Measurements from ENCODE around the gene GRAP2. TPM values are rescaled to one million over a fixed set of nuclear protein-coding genes. Genes with fewer than 3 reads are reported as not detected.

The GRAP2 gene
- total and polyA plus RNA-seq, 9 of the 15 experiments (the other 6 are each of a cell fraction or from before 2014, with no cell fraction given): 4.8 to 88.7 (median 60.4) TPM

- WGBS (ENCODE audit: insufficient coverage, low coverage, missing lambda C conversion rate): 28% methylated on average over 4 of the region's 4 CpGs
- Histone ChIP-seq H3K9me3 (replicated peaks; ENCODE audit: control insufficient read depth, insufficient read depth, low read depth, low read length) (no peaks in the 10 kb centered on the region), H3K27me3 (ENCODE audit: control insufficient read depth in 2 of 2, insufficient read depth in 2 of 2, low read length in 2 of 2) (no peaks in the 10 kb centered on the region), H2AFZ (ENCODE audit: low read depth, low read length) (0 out of 2 replicates have a peak overlapping the region, but pooled peaks have one; percentile 78), H4K20me1 (replicated peaks; ENCODE audit: control insufficient read depth, insufficient read depth, low read length) (no peaks in the 10 kb centered on the region), H3K79me2 (ENCODE audit: control insufficient read depth, insufficient read depth, low read length) (peaks cover 86% of the 10 kb centered on the region; the same call in 2 of the 3 replicates), H3K27ac (ENCODE audit: extremely low read depth, low read depth, low read length) (peak overlapping the region; percentile 73; the same call in 1 of the 3 replicates), H3K4me3 (no peak overlapping the region), H3K36me3 (ENCODE audit: control insufficient read depth, insufficient read depth, low read length) (no peaks in the 10 kb centered on the region), H3K9ac (ENCODE audit: insufficient read depth in 1 of 2, low read depth in 2 of 2, low read length in 2 of 2) (no peak overlapping the region), H3K4me1 (replicated peaks in 1 of 2; ENCODE audit: control insufficient read depth in 2 of 2, insufficient read depth in 2 of 2, low read length in 2 of 2) (peaks cover 0 to 19% of the 10 kb centered on the region in 2 experiments; a peak in 3 of 5 replicates), H3K4me2 (ENCODE audit: insufficient read depth, low read length) (peak overlapping the region; percentile 48; the same call in 1 of the 2 replicates), H3K9me1 (ENCODE audit: control insufficient read depth, insufficient read depth, low read length) (no peaks in the 10 kb centered on the region)
- intact Hi-C loops (cut with micrococcal nuclease) (no loop called here), in situ Hi-C loops (cut with MboI) (no loop called here)
- TF ChIP-seq RFX1 (IDR thresholded peaks at IDR 0.05): no peak
- no peak for TF ChIP-seq PPARD (CRISPR knock-in tag; IDR thresholded peaks at IDR 0.05)
- TF ChIP-seq MED1 (CRISPR knock-in tag; IDR thresholded peaks at IDR 0.05; ENCODE audit: borderline replicate concordance): no peak
- TF ChIP-seq SRF (CRISPR knock-in tag; IDR thresholded peaks at IDR 0.05): no peak
- TF ChIP-seq POLR2G (IDR thresholded peaks at IDR 0.05; ENCODE audit: low read depth, low read length): no peak
- no peak for TF ChIP-seq MTA1 (IDR thresholded peaks at IDR 0.05; ENCODE audit: borderline replicate concordance)
- TF ChIP-seq TEAD1 (CRISPR knock-in tag; IDR thresholded peaks at IDR 0.05): no peak
- no peak for TF ChIP-seq SAFB2 (IDR thresholded peaks at IDR 0.05; ENCODE audit: borderline replicate concordance, low read depth, low read length, severe bottlenecking)
- TF ChIP-seq DNMT1 (IDR thresholded peaks at IDR 0.05): no peak
- TF ChIP-seq USF1 (CRISPR knock-in tag; IDR thresholded peaks at IDR 0.05): no peak
- TF ChIP-seq MEF2A (IDR thresholded peaks at IDR 0.05; ENCODE audit: control insufficient read depth, low read depth, low read length): no peak
- FAIRE-seq (no peak), DNase-seq (ENCODE audit: extremely low read depth in 1 of 4, low spot score in 3 of 4) (no peak), ATAC-seq (no peak)
- CTCF ChIA-PET (ENCODE audit: low intra/inter-chr PET ratio): no interaction called here
- POLR2A ChIA-PET: interaction anchor here (1.0 to 1.1 kb wide), 2 partner anchors 9 to 49 kb away, joined by 3 read pairs; no protein-coding TSS in a partner anchor
- BruUV-seq (replicated peaks): no TSS peak
These were observed 4.0 kb downstream of the GRAP2 start for GRCh38 chr22:39904862-39905261.

All from K562 (cell line).